Measurements from ENCODE around the gene COL1A1.

DNA sequence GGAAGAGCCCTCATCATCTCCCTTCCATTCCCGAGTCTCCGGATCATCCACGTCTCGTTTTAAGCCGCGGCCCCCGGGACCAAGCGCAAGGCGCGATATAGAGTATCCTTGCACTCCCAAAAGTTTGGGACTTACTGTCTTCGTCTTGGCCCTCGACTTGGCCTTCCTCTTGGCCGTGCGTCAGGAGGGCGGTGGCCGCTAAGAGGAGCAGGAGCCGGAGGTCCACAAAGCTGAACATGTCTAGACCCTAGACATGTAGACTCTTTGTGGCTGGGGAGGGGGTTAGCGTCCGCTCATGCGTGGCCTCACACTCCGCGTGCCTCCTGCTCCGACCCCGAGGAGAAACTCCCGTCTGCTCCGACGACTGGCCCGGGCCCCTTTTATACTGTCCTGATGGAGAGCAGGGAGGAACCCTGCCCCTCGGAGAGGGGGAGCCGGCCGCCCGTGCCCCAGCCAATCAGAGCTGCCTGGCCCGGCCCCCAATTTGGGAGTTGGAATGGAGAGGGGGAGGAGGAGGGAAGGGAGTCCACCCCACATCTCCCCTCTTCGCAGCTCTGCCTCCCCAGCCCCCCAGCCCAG is at the start of gene COL1A1:
- TF ChIP-seq CTCF (IDR thresholded peaks at IDR 0.05) (no peak), POLR2A (IDR thresholded peaks at IDR 0.05) (peak in 1 of 2 donors; percentile 80)

Data from lower leg skin (tissue), 3 donors.